ENCODE results near the gene B4GALT5.

DNA sequence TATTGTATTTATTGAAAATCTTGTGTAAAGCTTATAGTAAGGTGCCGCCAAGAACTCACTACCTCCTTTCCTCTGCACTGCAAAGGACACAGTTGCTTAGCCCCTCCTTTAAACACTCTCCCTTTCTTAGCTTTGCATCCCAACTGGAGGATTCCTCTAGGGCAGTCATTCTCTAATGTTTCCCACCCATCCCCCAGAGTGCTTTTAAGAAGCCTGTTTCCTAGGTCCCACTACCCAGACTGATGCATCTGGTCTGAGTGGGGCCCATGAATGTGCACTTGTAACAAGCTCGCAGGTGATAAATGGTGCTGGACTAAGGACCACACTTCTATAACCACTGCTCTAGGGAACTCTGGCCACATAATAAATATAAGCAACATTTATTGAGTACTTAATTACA lies 55.2 kb downstream of the B4GALT5 start:
- TF ChIP-seq, protein P1, sequence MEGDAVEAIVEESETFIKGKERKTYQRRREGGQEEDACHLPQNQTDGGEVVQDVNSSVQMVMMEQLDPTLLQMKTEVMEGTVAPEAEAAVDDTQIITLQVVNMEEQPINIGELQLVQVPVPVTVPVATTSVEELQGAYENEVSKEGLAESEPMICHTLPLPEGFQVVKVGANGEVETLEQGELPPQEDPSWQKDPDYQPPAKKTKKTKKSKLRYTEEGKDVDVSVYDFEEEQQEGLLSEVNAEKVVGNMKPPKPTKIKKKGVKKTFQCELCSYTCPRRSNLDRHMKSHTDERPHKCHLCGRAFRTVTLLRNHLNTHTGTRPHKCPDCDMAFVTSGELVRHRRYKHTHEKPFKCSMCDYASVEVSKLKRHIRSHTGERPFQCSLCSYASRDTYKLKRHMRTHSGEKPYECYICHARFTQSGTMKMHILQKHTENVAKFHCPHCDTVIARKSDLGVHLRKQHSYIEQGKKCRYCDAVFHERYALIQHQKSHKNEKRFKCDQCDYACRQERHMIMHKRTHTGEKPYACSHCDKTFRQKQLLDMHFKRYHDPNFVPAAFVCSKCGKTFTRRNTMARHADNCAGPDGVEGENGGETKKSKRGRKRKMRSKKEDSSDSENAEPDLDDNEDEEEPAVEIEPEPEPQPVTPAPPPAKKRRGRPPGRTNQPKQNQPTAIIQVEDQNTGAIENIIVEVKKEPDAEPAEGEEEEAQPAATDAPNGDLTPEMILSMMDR (IDR thresholded peaks at IDR 0.05) = no peak
- no peak for TF ChIP-seq POLR2A (IDR thresholded peaks at IDR 0.05)
- TF ChIP-seq POLR2AphosphoS5 (IDR thresholded peaks at IDR 0.05) = no peak
